NOMO-1 (cell line): ENCODE data around the gene GSN.
"Not testable (repeated sequence)": the region's sequence is repeated elsewhere in the genome, so short reads cannot be mapped to it uniquely, and the experiment has no call there.

Experiments
- DNase-seq, 2 experiments: peaks; one replicate each; lab custom pipeline; 2025; ENCODE audit not compliant: unreplicated experiment in 2 of 2; lab: John Stamatoyannopoulos, UW

GSN gene

GRCh38 chr9:121286688-121286972 lies 18.7 kb downstream of the GSN start:
- DNase-seq, result no peak

- DNase-seq, result peak; percentile 31 to 47
Measured at GRCh38 chr9:121286973-121287741, 19.2 kb downstream of the GSN start.

- no peak for DNase-seq
Measured at GRCh38 chr9:121288673-121289025, 20.7 kb downstream of the GSN start.

- DNase-seq, result peak; percentile 62 to 76
Measured at GRCh38 chr9:121289026-121289771, 21.2 kb downstream of the GSN start.

- no peak for DNase-seq
Measured at GRCh38 chr9:121289772-121290370, 21.9 kb downstream of the GSN start.

- DNase-seq, result not testable (repeated sequence)
Measured at GRCh38 chr9:121291536-121291935, 23.6 kb downstream of the GSN start.

- DNase-seq, result no peak
Measured at GRCh38 chr9:121292051-121292450, 24.1 kb downstream of the GSN start.

GRCh38 chr9:121292801-121293241 lies 24.9 kb downstream of the GSN start:
- DNase-seq, result no peak

- DNase-seq, result no peak
Measured at GRCh38 chr9:121294151-121294743, 26.3 kb downstream of the GSN start.

- DNase-seq, result no peak
Measured at GRCh38 chr9:121294866-121295661, 27.1 kb downstream of the GSN start.

GRCh38 chr9:121295662-121296191 lies 27.8 kb downstream of the GSN start:
- DNase-seq, result no peak

- no peak for DNase-seq
Measured at GRCh38 chr9:121296213-121297127, 28.5 kb downstream of the GSN start.

GRCh38 chr9:121297389-121297788 lies 29.4 kb downstream of the GSN start:
- DNase-seq, result peak; percentile 68 to 70

- DNase-seq, result no peak
Measured at GRCh38 chr9:121298016-121298538, 30.1 kb downstream of the GSN start.

GRCh38 chr9:121298689-121299466 lies 30.9 kb downstream of the GSN start:
- DNase-seq, result peak in 1 of 2 experiments; percentile 13

GRCh38 chr9:121299467-121300282 lies 31.7 kb downstream of the GSN start:
- peak in 1 of 2 experiments; percentile 19 for DNase-seq

GRCh38 chr9:121300283-121301119 lies 32.5 kb downstream of the GSN start:
- DNase-seq, result no peak
